Neural crest cell (in vitro differentiated cells): ENCODE results near the gene LDHAL6B. TPM values are rescaled to one million over a fixed set of nuclear protein-coding genes. Genes with fewer than 3 reads are reported as not detected.

Experiments used
- DNase-seq: peaks from one replicate; pipeline ENCODE4 v3.0.0; 2021; ENCODE audit warnings: low read depth, mixed read lengths, low spot score
- H3K27ac Mint-ChIP-seq: one replicate; pipeline ENCODE4 v1.8.0; 2021; ENCODE audit warnings: mild to moderate bottlenecking, mixed read lengths; ENCODE audit not compliant: unreplicated experiment
- H3K27me3 Mint-ChIP-seq: 2 replicates; pipeline ENCODE4 v1.8.0; 2021; ENCODE audit warnings: low read depth, mild to moderate bottlenecking, mixed read lengths
- H3K36me3 Mint-ChIP-seq: 2 replicates; pipeline ENCODE4 v1.8.0; 2021; ENCODE audit warnings: low read depth, mild to moderate bottlenecking, mixed read lengths
- H3K4me1 Mint-ChIP-seq: 2 replicates; pipeline ENCODE4 v1.8.0; 2021; ENCODE audit warnings: mixed read lengths
- H3K4me3 Mint-ChIP-seq: one replicate; pipeline ENCODE4 v1.8.0; 2021; ENCODE audit warnings: mild to moderate bottlenecking, mixed read lengths
- H3K9me3 Mint-ChIP-seq: 2 replicates; pipeline ENCODE4 v1.8.0; 2021; ENCODE audit warnings: mixed read lengths
- CTCF ChIP-seq: fragments of 200-600 bp; sonication (generic); conservative IDR thresholded peaks from 2 replicates; pipeline ENCODE4 v1.5.0; 2021; ENCODE audit warnings: antibody characterized with exemption, mild to moderate bottlenecking
- total RNA-seq: library from RNA; stranded (reverse); gene quantifications from 2 replicates; pipeline ENCODE4 v1.2.1, GENCODE V29; 2021

The LDHAL6B gene
- total RNA-seq, 1 donor from 2014 or later = not detected

GRCh38 chr15:59244337-59244736 lies 37.7 kb downstream of the LDHAL6B start:
- TF ChIP-seq CTCF = no peak
- Mint-ChIP-seq H3K4me3 (no peak overlapping the region), H3K27ac (no peak overlapping the region)

GRCh38 chr15:59245559-59245958 lies 38.9 kb downstream of the LDHAL6B start:
- Mint-ChIP-seq H3K9me3 (no peaks in the 10 kb centered on the region), H3K27ac (no peak overlapping the region), H3K4me1 (peaks cover 3% of the 10 kb centered on the region), H3K4me3 (no peak overlapping the region), H3K36me3 (no peaks in the 10 kb centered on the region), H3K27me3 (no peaks in the 10 kb centered on the region)
- DNase-seq = no peak
- no peak for TF ChIP-seq CTCF

More at GRCh38 chr15:59244337-59244736, 37.7 kb downstream of the LDHAL6B start:
- Mint-ChIP-seq H3K27me3 (no peaks in the 10 kb centered on the region), H3K36me3 (no peaks in the 10 kb centered on the region), H3K4me1 (peaks cover 3% of the 10 kb centered on the region), H3K9me3 (no peaks in the 10 kb centered on the region)
- no peak for DNase-seq

- peak; percentile 75 for TF ChIP-seq CTCF
- H3K36me3 Mint-ChIP-seq = no peaks in the 10 kb centered on the region
- DNase-seq = peak; percentile 51
- H3K9me3 Mint-ChIP-seq = no peaks in the 10 kb centered on the region
- H3K27me3 Mint-ChIP-seq = no peaks in the 10 kb centered on the region
- H3K4me3 Mint-ChIP-seq = no peak overlapping the region
- H3K27ac Mint-ChIP-seq = no peak overlapping the region
- peaks cover 3% of the 10 kb centered on the region for H3K4me1 Mint-ChIP-seq
Measured at GRCh38 chr15:59247364-59247763, 40.7 kb downstream of the LDHAL6B start.

DNA sequence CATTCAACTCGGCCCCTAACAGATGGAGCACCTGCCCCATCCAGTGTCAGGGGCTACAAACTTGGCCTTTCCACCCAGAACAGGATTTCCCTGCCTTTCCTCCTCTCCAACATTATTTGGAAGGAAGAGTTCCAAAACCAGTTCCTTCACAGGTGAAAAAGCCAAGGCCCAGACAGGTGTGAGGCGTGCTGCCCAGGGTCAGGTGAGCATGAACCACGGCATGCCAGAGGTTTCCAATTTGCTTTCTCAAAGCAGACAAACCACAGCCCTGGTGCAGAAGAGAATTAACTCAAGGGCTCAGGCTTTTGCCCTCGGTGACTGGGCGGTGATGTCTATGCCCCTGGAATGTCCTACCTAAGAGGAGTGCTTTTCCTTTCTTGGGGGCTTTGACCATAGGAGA lies 43.2 kb downstream of the LDHAL6B start:
- Mint-ChIP-seq H3K9me3 (no peaks in the 10 kb centered on the region), H3K27me3 (no peaks in the 10 kb centered on the region), H3K36me3 (no peaks in the 10 kb centered on the region), H3K4me3 (no peak overlapping the region), H3K4me1 (peaks cover 3% of the 10 kb centered on the region), H3K27ac (no peak overlapping the region)
- no peak for DNase-seq
- TF ChIP-seq CTCF = no peak

GRCh38 chr15:59250249-59250648 lies 43.6 kb downstream of the LDHAL6B start:
- TF ChIP-seq CTCF = no peak
- Mint-ChIP-seq H3K4me3 (no peak overlapping the region), H3K36me3 (no peaks in the 10 kb centered on the region), H3K4me1 (peaks cover 3% of the 10 kb centered on the region), H3K9me3 (no peaks in the 10 kb centered on the region), H3K27ac (no peak overlapping the region), H3K27me3 (no peaks in the 10 kb centered on the region)
- no peak for DNase-seq
